H1 (cell line): Measurements from ENCODE around the gene MORC4. TPM values are rescaled to one million over a fixed set of nuclear protein-coding genes. Genes with fewer than 3 reads are reported as not detected.

Experiments used
- CTCF ChIA-PET: fragments of 300-600 bp; sonication (Branson Sonifier 250); formaldehyde crosslinking; loops from one replicate; lab custom pipeline; 2021; ENCODE audit not compliant: partially characterized antibody; lab: Charles Lee
- POLR2A ChIA-PET: fragments of 300-600 bp; sonication (Branson Sonifier 250); formaldehyde crosslinking; loops from one replicate; lab custom pipeline; 2021; ENCODE audit warnings: inconsistent platforms; ENCODE audit not compliant: partially characterized antibody; lab: Charles Lee
- DNase-seq, 2 experiments: peaks; one replicate each; pipeline versions ENCODE4 v3.0.0 to v3.0.0-alpha.2; 2010 to 2022; ENCODE audit warnings: low spot score in 2 of 2, low read depth in 1 of 2, mixed read lengths in 1 of 2
- FAIRE-seq: peaks from 2 replicates; lab custom pipeline; 2011; peaks lifted over from hg19 to GRCh38; lab: Jason Lieb, UNC
- H2AFZ ChIP-seq: 2 replicates; pipeline ENCODE4 v1.8.1; 2012; ENCODE audit warnings: low read length, inconsistent platforms
- H2AK5ac ChIP-seq: 2 replicates; pipeline ENCODE4 v1.6.1; 2013; ENCODE audit warnings: low read depth, low read length
- H2BK120ac ChIP-seq: replicated peaks from 2 replicates; pipeline ENCODE3; 2013; ENCODE audit warnings: low read depth, low read length, inconsistent platforms
- H2BK12ac ChIP-seq: 2 replicates; pipeline ENCODE4 v1.6.1; 2013; ENCODE audit warnings: low read depth, low read length
- H2BK15ac ChIP-seq: 2 replicates; pipeline ENCODE4 v1.6.1; 2013; ENCODE audit warnings: low read length
- H2BK20ac ChIP-seq: 2 replicates; pipeline ENCODE4 v1.6.1; 2013; ENCODE audit warnings: low read length
- H2BK5ac ChIP-seq: 2 replicates; pipeline ENCODE4 v1.6.1; 2013; ENCODE audit warnings: low read depth, low read length
- H3K14ac ChIP-seq: 2 replicates; pipeline ENCODE4 v1.6.1; 2013; ENCODE audit warnings: inconsistent platforms; ENCODE audit not compliant: insufficient read length
- H3K18ac ChIP-seq: 2 replicates; pipeline ENCODE4 v1.6.1; 2013; ENCODE audit warnings: low read length; ENCODE audit errors: extremely low read depth
- H3K23ac ChIP-seq: 2 replicates; pipeline ENCODE4 v1.6.1; 2013; ENCODE audit warnings: inconsistent platforms; ENCODE audit not compliant: insufficient read length
- H3K23me2 ChIP-seq: 2 replicates; pipeline ENCODE4 v1.6.1; 2013; ENCODE audit warnings: low read depth, low read length
- H3K27ac ChIP-seq: 2 replicates; pipeline ENCODE4 v1.6.1; 2011; ENCODE audit warnings: low read depth, low read length, inconsistent platforms
- H3K27me3 ChIP-seq, 4 experiments: replicated peaks in 1 of 4; 1 replicate in 1 of 4; 2 replicates in 3 of 4; pipeline versions ENCODE4 v1.6.1 to v1.8.1; 2011 to 2013; ENCODE audit warnings: low read length in 3 of 4, mild to moderate bottlenecking in 3 of 4, inconsistent platforms in 2 of 4, mixed read lengths in 2 of 4, moderate library complexity in 1 of 4; ENCODE audit not compliant: control insufficient read depth in 3 of 4, insufficient read depth in 3 of 4; ENCODE audit errors: extremely low read depth in 1 of 4
- H3K36me3 ChIP-seq, 4 experiments: 2 replicates each; pipeline versions ENCODE4 v1.6.1 to v1.8.1; 2011 to 2013; ENCODE audit warnings: mild to moderate bottlenecking in 4 of 4, low read length in 3 of 4, moderate library complexity in 2 of 4, control low read depth in 1 of 4, inconsistent platforms in 1 of 4; ENCODE audit not compliant: insufficient read depth in 4 of 4, control insufficient read depth in 2 of 4
- H3K4ac ChIP-seq: replicated peaks from 2 replicates; pipeline ENCODE3; 2013; ENCODE audit warnings: low read length, low read depth, mixed read lengths, inconsistent platforms; ENCODE audit not compliant: insufficient read length
- H3K4me1 ChIP-seq, 4 experiments: replicated peaks in 1 of 4; 1 replicate in 1 of 4; 2 replicates in 3 of 4; pipeline versions ENCODE4 v1.6.1 to v1.8.1; 2011 to 2013; ENCODE audit warnings: low read length in 3 of 4, inconsistent platforms in 2 of 4, mixed read lengths in 1 of 4; ENCODE audit not compliant: insufficient read depth in 4 of 4, control insufficient read depth in 3 of 4
- H3K4me2 ChIP-seq, 2 experiments: 2 replicates each; pipeline versions ENCODE4 v1.6.1 to v1.8.1; 2011 to 2013; ENCODE audit warnings: low read depth in 2 of 2, low read length in 2 of 2, control low read depth in 1 of 2, inconsistent platforms in 1 of 2, mild to moderate bottlenecking in 1 of 2; ENCODE audit not compliant: insufficient read depth in 1 of 2
- H3K4me3 ChIP-seq, 4 experiments: fragments of 200-600, 300-600 bp in 1 of 4; sonication (generic), shearing (Covaris generic), sonication (Bioruptor Twin) in 1 of 4; 2 replicates each; pipeline versions ENCODE4 v1.5.1 to v1.8.1; 2011 to 2016; ENCODE audit warnings: low read length in 4 of 4, low read depth in 3 of 4, control low read depth in 2 of 4, inconsistent platforms in 2 of 4, mild to moderate bottlenecking in 2 of 4, mixed read lengths in 1 of 4, moderate library complexity in 1 of 4; ENCODE audit not compliant: insufficient read depth in 2 of 4; ENCODE audit errors: extremely low read depth in 1 of 4
- H3K56ac ChIP-seq: replicated peaks from 2 replicates; pipeline ENCODE3; 2013; ENCODE audit warnings: low read depth, mild to moderate bottlenecking, mixed read lengths, low read length, inconsistent platforms; ENCODE audit not compliant: insufficient read length
- H3K79me1 ChIP-seq: 2 replicates; pipeline ENCODE4 v1.6.1; 2013; ENCODE audit warnings: low read depth, low read length, control low read depth
- H3K79me2 ChIP-seq, 2 experiments: 2 replicates each; pipeline versions ENCODE4 v1.6.1 to v1.8.1; 2012 to 2013; ENCODE audit warnings: low read length in 2 of 2, mild to moderate bottlenecking in 2 of 2, inconsistent platforms in 1 of 2; ENCODE audit not compliant: insufficient read depth in 2 of 2, control insufficient read depth in 1 of 2
- H3K9ac ChIP-seq, 4 experiments: replicated peaks in 1 of 4; 1 replicate in 1 of 4; 2 replicates in 3 of 4; pipeline versions ENCODE4 v1.6.1 to v1.8.1; 2011 to 2013; ENCODE audit warnings: low read depth in 3 of 4, low read length in 3 of 4, control low read depth in 2 of 4, mild to moderate bottlenecking in 2 of 4, moderate library complexity in 2 of 4, inconsistent platforms in 1 of 4; ENCODE audit errors: extremely low read depth in 1 of 4
- H3K9me3 ChIP-seq, 2 experiments: 2 replicates each; pipeline versions ENCODE4 v1.6.1 to v1.8.1; 2012 to 2013; ENCODE audit warnings: mild to moderate bottlenecking in 2 of 2, moderate library complexity in 2 of 2, control low read depth in 1 of 2, inconsistent platforms in 1 of 2, low read depth in 1 of 2, low read length in 1 of 2, mixed read lengths in 1 of 2; ENCODE audit not compliant: insufficient read depth in 2 of 2
- H4K20me1 ChIP-seq, 2 experiments: replicated peaks in 1 of 2; 2 replicates each; pipeline versions ENCODE3 to v1.8.1; 2011 to 2013; ENCODE audit warnings: inconsistent platforms in 2 of 2, low read length in 2 of 2, mild to moderate bottlenecking in 1 of 2; ENCODE audit not compliant: insufficient read depth in 2 of 2, control insufficient read depth in 1 of 2
- H4K5ac ChIP-seq: 2 replicates; pipeline ENCODE4 v1.6.1; 2013; ENCODE audit warnings: low read length, low read depth, mixed read lengths, inconsistent platforms; ENCODE audit not compliant: insufficient read length
- H4K8ac ChIP-seq: 2 replicates; pipeline ENCODE4 v1.8.0; 2013; ENCODE audit warnings: mild to moderate bottlenecking, moderate library complexity, low read length, inconsistent platforms; ENCODE audit not compliant: insufficient read depth; ENCODE audit errors: extremely low read depth
- H4K91ac ChIP-seq: replicated peaks from 2 replicates; pipeline ENCODE3; 2013; ENCODE audit warnings: low read length, mixed read lengths, inconsistent platforms; ENCODE audit not compliant: insufficient read length
- TCF12 ChIP-seq: IDR thresholded peaks from 2 replicates; pipeline ENCODE4 v1.6.1; 2011; ENCODE audit warnings: low read depth, mild to moderate bottlenecking, low read length
- YY1 ChIP-seq: IDR thresholded peaks from 2 replicates; pipeline ENCODE4 v1.6.1; 2011; ENCODE audit warnings: low read depth, mild to moderate bottlenecking, low read length
- WGBS, 2 experiments: shearing (Covaris generic) in 1 of 2; methylation state at CpG; one replicate each; pipeline versions ENCODE4 v1.1.6 to v1.1.7; 2013 to 2015; ENCODE audit warnings: low lambda C conversion rate in 2 of 2, mixed read lengths in 2 of 2, inconsistent platforms in 1 of 2, low coverage in 1 of 2, missing lambda C conversion rate in 1 of 2; ENCODE audit not compliant: insufficient replicate concordance in 2 of 2, insufficient coverage in 1 of 2, insufficient read length in 1 of 2; ENCODE audit errors: extremely low coverage in 1 of 2, missing lambda C conversion rate in 1 of 2; 5-methylcytosine and 5-hydroxymethylcytosine counted together
- polyA plus RNA-seq, 7 experiments: library from polyadenylated mRNA; depleted of rRNA in 3 of 7; stranded (reverse) in 5 of 7; unstranded in 2 of 7; fragments of >200 nt in 5 of 7; fragments of 200-250 nt in 2 of 7; gene quantifications; 1 replicate in 5 of 7; 2 replicates in 1 of 7; 4 replicates in 1 of 7; pipeline versions ENCODE4 v1.2.1 to v1.2.3, GENCODE V29; 2011 to 2013; ENCODE audit warnings: missing spikeins in 2 of 7, mixed read lengths in 2 of 7
- total RNA-seq: library from RNA; stranded (reverse); fragmentation: NEBNext Ultra II Directional; extraction: Animal tissue kit (Norgen Biotek cat#: 25700); gene quantifications from 2 replicates; pipeline ENCODE4 v1.2.1, GENCODE V29; 2021

MORC4 gene
- total and polyA plus RNA-seq, 2 of the 8 experiments (the other 6 are each of a cell fraction or from before 2014, with no cell fraction given), result 1.4 to 2.5 TPM

DNA sequence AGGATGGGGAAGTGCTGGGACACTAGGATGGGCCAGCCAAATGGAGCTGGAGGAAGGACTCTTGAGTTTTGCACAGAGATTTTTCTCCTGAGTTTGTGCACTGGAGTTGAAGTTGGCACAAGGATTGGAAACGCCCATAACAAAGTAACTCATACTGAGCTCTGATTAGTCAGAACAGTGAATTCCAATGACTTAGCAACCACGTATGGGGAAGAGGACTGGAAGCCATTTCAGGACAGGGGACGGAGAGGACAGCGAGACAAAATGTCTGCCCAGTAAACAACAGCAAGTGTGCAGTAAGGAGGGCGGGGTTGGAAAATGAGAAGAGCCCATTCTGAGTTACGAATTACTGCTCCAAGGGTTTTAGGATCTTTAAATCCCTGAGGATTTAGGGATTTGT, 102.8 kb downstream of the MORC4 start:
- H3K23ac ChIP-seq, result no peak overlapping the region
- no peak overlapping the region for H3K4me2 ChIP-seq
- 90% methylated on average over 6 of the region's 6 CpGs; no CpG with 5 or more reads in 1 of the 2 experiments for WGBS, 2 experiments
- no peak overlapping the region for H4K5ac ChIP-seq
- no peak overlapping the region for H4K91ac ChIP-seq
- TF ChIP-seq YY1, result peak; percentile 84
- no peak for TF ChIP-seq TCF12
- no peak overlapping the region for H3K18ac ChIP-seq
- H2AK5ac ChIP-seq, result no peak overlapping the region
- H3K14ac ChIP-seq, result no peak overlapping the region
- no peaks in the 10 kb centered on the region for H3K9me3 ChIP-seq
- no peak for DNase-seq
- POLR2A ChIA-PET, result no interaction called here
- CTCF ChIA-PET, result interaction anchor here (1.0 to 5.6 kb wide), 11 partner anchors 9 to 574 kb away, joined by 3 to 50 read pairs (median 5); no protein-coding TSS in a partner anchor
- no peak overlapping the region for H2BK20ac ChIP-seq
- H3K4me1 ChIP-seq, result no peaks in the 10 kb centered on the region; a peak in 1 of 7 replicates
- no peak overlapping the region for H4K8ac ChIP-seq
- H2AFZ ChIP-seq, result no peak overlapping the region
- FAIRE-seq, result no peak
- no peak overlapping the region for H3K4me3 ChIP-seq
- no peak overlapping the region for H2BK12ac ChIP-seq
- no peak overlapping the region for H3K9ac ChIP-seq
- H3K27me3 ChIP-seq, result no peaks in the 10 kb centered on the region
- H3K79me1 ChIP-seq, result no peaks in the 10 kb centered on the region
- H4K20me1 ChIP-seq, result no peaks in the 10 kb centered on the region
- no peak overlapping the region for H3K56ac ChIP-seq
- H2BK5ac ChIP-seq, result no peak overlapping the region
- no peaks in the 10 kb centered on the region for H3K36me3 ChIP-seq
- H3K23me2 ChIP-seq, result no peaks in the 10 kb centered on the region
- no peak overlapping the region for H2BK120ac ChIP-seq
- H3K27ac ChIP-seq, result no peak overlapping the region
- H3K4ac ChIP-seq, result no peak overlapping the region
- H2BK15ac ChIP-seq, result no peak overlapping the region
- no peaks in the 10 kb centered on the region for H3K79me2 ChIP-seq
